ENCODE measurements around the gene GRM8. TPM values are rescaled to one million over a fixed set of nuclear protein-coding genes. Genes with fewer than 3 reads are reported as not detected.
"Not testable (repeated sequence)": the region's sequence is repeated elsewhere in the genome, so short reads cannot be mapped to it uniquely, and the experiment has no call there.

The GRM8 gene
- total RNA-seq, 2 experiments from 2014 or later: not detected

- no peaks in the 10 kb centered on the region for H3K36me3 Mint-ChIP-seq (ENCODE audit: low read depth)
- no peaks in the 10 kb centered on the region for H3K27me3 Mint-ChIP-seq
- no peak for DNase-seq
- intact Hi-C loops (cut with DNase I, micrococcal nuclease): no loop called here
- no peaks in the 10 kb centered on the region for H3K9me3 Mint-ChIP-seq (ENCODE audit: low read depth)
- H3K27ac Mint-ChIP-seq: no peak overlapping the region
- no peaks in the 10 kb centered on the region for H3K4me1 Mint-ChIP-seq
- ChIA-PET CTCF (interaction anchor here (0.6 kb wide), 1 partner anchor 258 kb away, joined by 3 read pairs; no protein-coding TSS in a partner anchor), POLR2A (no interaction called here)
- H3K4me3 Mint-ChIP-seq: no peak overlapping the region
- ATAC-seq: no peak
These were observed 570.6 kb downstream of the GRM8 start for GRCh38 chr7:126682176-126682575.

GRCh38 chr7:126668762-126669161 lies 584.0 kb downstream of the GRM8 start:
- H3K4me1 Mint-ChIP-seq; H3K9me3 Mint-ChIP-seq (ENCODE audit: low read depth); intact Hi-C loops (cut with DNase I, micrococcal nuclease); DNase-seq; POLR2A ChIA-PET; H3K4me3 Mint-ChIP-seq; ATAC-seq; H3K36me3 Mint-ChIP-seq (ENCODE audit: low read depth); H3K27me3 Mint-ChIP-seq; CTCF ChIA-PET; H3K27ac Mint-ChIP-seq: not testable (repeated sequence)

GRCh38 chr7:126668367-126668752 lies 584.4 kb downstream of the GRM8 start:
- Mint-ChIP-seq H3K27me3 (no peaks in the 10 kb centered on the region), H3K36me3 (ENCODE audit: low read depth) (no peaks in the 10 kb centered on the region), H3K4me1 (no peaks in the 10 kb centered on the region), H3K27ac (no peak overlapping the region), H3K4me3 (no peak overlapping the region), H3K9me3 (ENCODE audit: low read depth) (peaks cover 1% of the 10 kb centered on the region)
- ChIA-PET POLR2A (no interaction called here), CTCF (no interaction called here)
- intact Hi-C loops (cut with DNase I, micrococcal nuclease): no loop called here
- no peak for ATAC-seq
- no peak for DNase-seq

GRCh38 chr7:126667742-126668366 lies 584.9 kb downstream of the GRM8 start:
- no peaks in the 10 kb centered on the region for H3K36me3 Mint-ChIP-seq (ENCODE audit: low read depth)
- no peaks in the 10 kb centered on the region for H3K4me1 Mint-ChIP-seq
- H3K27me3 Mint-ChIP-seq: no peaks in the 10 kb centered on the region
- no peak overlapping the region for H3K27ac Mint-ChIP-seq
- intact Hi-C loops (cut with DNase I, micrococcal nuclease): no loop called here
- peaks cover 1% of the 10 kb centered on the region for H3K9me3 Mint-ChIP-seq (ENCODE audit: low read depth)
- H3K4me3 Mint-ChIP-seq: no peak overlapping the region
- POLR2A ChIA-PET: no interaction called here
- no peak for DNase-seq
- ATAC-seq: no peak
- CTCF ChIA-PET: no interaction called here

GRCh38 chr7:126662856-126663255 lies 589.9 kb downstream of the GRM8 start:
- DNase-seq (no peak), ATAC-seq (no peak)
- Mint-ChIP-seq H3K36me3 (ENCODE audit: low read depth) (no peaks in the 10 kb centered on the region), H3K27ac (no peak overlapping the region), H3K4me3 (no peak overlapping the region), H3K27me3 (peaks cover 2% of the 10 kb centered on the region), H3K4me1 (no peaks in the 10 kb centered on the region), H3K9me3 (ENCODE audit: low read depth) (no peaks in the 10 kb centered on the region)
- intact Hi-C loops (cut with DNase I, micrococcal nuclease): no loop called here
- ChIA-PET POLR2A (no interaction called here), CTCF (no interaction called here)

GRCh38 chr7:126659124-126659523 lies 593.6 kb downstream of the GRM8 start:
- Mint-ChIP-seq H3K27ac (no peak overlapping the region), H3K4me1 (no peaks in the 10 kb centered on the region), H3K9me3 (ENCODE audit: low read depth) (no peaks in the 10 kb centered on the region), H3K27me3 (peaks cover 2% of the 10 kb centered on the region), H3K4me3 (no peak overlapping the region), H3K36me3 (ENCODE audit: low read depth) (no peaks in the 10 kb centered on the region)
- no peak for DNase-seq
- ChIA-PET CTCF (no interaction called here), POLR2A (no interaction called here)
- no peak for ATAC-seq
- intact Hi-C loops (cut with DNase I, micrococcal nuclease): no loop called here

- H3K27me3 Mint-ChIP-seq: peaks cover 2% of the 10 kb centered on the region
- no peaks in the 10 kb centered on the region for H3K9me3 Mint-ChIP-seq (ENCODE audit: low read depth)
- intact Hi-C loops (cut with DNase I, micrococcal nuclease): no loop called here
- no peak overlapping the region for H3K27ac Mint-ChIP-seq
- H3K36me3 Mint-ChIP-seq (ENCODE audit: low read depth): no peaks in the 10 kb centered on the region
- DNase-seq (no peak), ATAC-seq (no peak)
- H3K4me3 Mint-ChIP-seq: no peak overlapping the region
- no peaks in the 10 kb centered on the region for H3K4me1 Mint-ChIP-seq
- ChIA-PET CTCF (no interaction called here), POLR2A (no interaction called here)
These were observed 594.1 kb downstream of the GRM8 start for GRCh38 chr7:126658684-126659083.

GRCh38 chr7:126657599-126658358 lies 595.0 kb downstream of the GRM8 start:
- Mint-ChIP-seq H3K9me3 (ENCODE audit: low read depth) (no peaks in the 10 kb centered on the region), H3K36me3 (ENCODE audit: low read depth) (no peaks in the 10 kb centered on the region), H3K4me3 (no peak overlapping the region), H3K27me3 (peaks cover 2% of the 10 kb centered on the region), H3K27ac (no peak overlapping the region), H3K4me1 (no peaks in the 10 kb centered on the region)
- DNase-seq (no peak), ATAC-seq (no peak)
- POLR2A ChIA-PET: no interaction called here
- CTCF ChIA-PET: no interaction called here
- intact Hi-C loops (cut with DNase I, micrococcal nuclease): no loop called here

- DNase-seq (no peak), ATAC-seq (no peak)
- ChIA-PET CTCF (interaction anchor here (0.5 kb wide), 1 partner anchor 300 kb away, joined by 3 read pairs; no protein-coding TSS in a partner anchor), POLR2A (no interaction called here)
- no peaks in the 10 kb centered on the region for H3K9me3 Mint-ChIP-seq (ENCODE audit: low read depth)
- no peaks in the 10 kb centered on the region for H3K4me1 Mint-ChIP-seq
- H3K27me3 Mint-ChIP-seq: peaks cover 2% of the 10 kb centered on the region
- H3K4me3 Mint-ChIP-seq: no peak overlapping the region
- intact Hi-C loops (cut with DNase I, micrococcal nuclease): no loop called here
- H3K36me3 Mint-ChIP-seq (ENCODE audit: low read depth): no peaks in the 10 kb centered on the region
- H3K27ac Mint-ChIP-seq: no peak overlapping the region
These were observed 595.6 kb downstream of the GRM8 start for GRCh38 chr7:126657137-126657536.

- DNase-seq (no peak), ATAC-seq (no peak)
- no peaks in the 10 kb centered on the region for H3K9me3 Mint-ChIP-seq (ENCODE audit: low read depth)
- ChIA-PET POLR2A (no interaction called here), CTCF (no interaction called here)
- no peak overlapping the region for H3K4me3 Mint-ChIP-seq
- intact Hi-C loops (cut with DNase I, micrococcal nuclease): no loop called here
- no peaks in the 10 kb centered on the region for H3K36me3 Mint-ChIP-seq (ENCODE audit: low read depth)
- H3K27ac Mint-ChIP-seq: no peak overlapping the region
- H3K27me3 Mint-ChIP-seq: peaks cover 2% of the 10 kb centered on the region
- H3K4me1 Mint-ChIP-seq: no peaks in the 10 kb centered on the region
These were observed 596.6 kb downstream of the GRM8 start for GRCh38 chr7:126656165-126656564.

- DNase-seq (no peak), ATAC-seq (no peak)
- Mint-ChIP-seq H3K36me3 (ENCODE audit: low read depth) (no peaks in the 10 kb centered on the region), H3K27me3 (no peaks in the 10 kb centered on the region), H3K4me1 (no peaks in the 10 kb centered on the region), H3K9me3 (ENCODE audit: low read depth) (peaks cover 1% of the 10 kb centered on the region), H3K4me3 (no peak overlapping the region), H3K27ac (no peak overlapping the region)
- intact Hi-C loops (cut with DNase I, micrococcal nuclease): no loop called here
- CTCF ChIA-PET: no interaction called here
- POLR2A ChIA-PET: no interaction called here
These were observed 615.2 kb downstream of the GRM8 start for GRCh38 chr7:126637538-126637937.

- no peak for DNase-seq
- ChIA-PET POLR2A (no interaction called here), CTCF (interaction anchor here (0.7 kb wide), 1 partner anchor 170 kb away, joined by 3 read pairs; no protein-coding TSS in a partner anchor)
- H3K27me3 Mint-ChIP-seq: no peaks in the 10 kb centered on the region
- H3K36me3 Mint-ChIP-seq (ENCODE audit: low read depth): no peaks in the 10 kb centered on the region
- H3K9me3 Mint-ChIP-seq (ENCODE audit: low read depth): peaks cover 3% of the 10 kb centered on the region
- H3K4me1 Mint-ChIP-seq: no peaks in the 10 kb centered on the region
- no peak overlapping the region for H3K4me3 Mint-ChIP-seq
- intact Hi-C loops (cut with DNase I, micrococcal nuclease): no loop called here
- H3K27ac Mint-ChIP-seq: no peak overlapping the region
- ATAC-seq: no peak
These were observed 617.2 kb downstream of the GRM8 start for GRCh38 chr7:126635545-126635944.
